Smooth muscle cell of the umbilical artery (primary cell): Measurements from ENCODE around the gene TIPRL. TPM values are rescaled to one million over a fixed set of nuclear protein-coding genes. Genes with fewer than 3 reads are reported as not detected.

Source experiments
- total RNA-seq: library from RNA; depleted of rRNA; stranded (reverse); fragments of >200 nt; gene quantifications from 2 replicates; pipeline ENCODE4 v1.2.3, GENCODE V29; 2014

Gene TIPRL
- 36.4 and 43.7 TPM in 2 replicates for total RNA-seq

DNA sequence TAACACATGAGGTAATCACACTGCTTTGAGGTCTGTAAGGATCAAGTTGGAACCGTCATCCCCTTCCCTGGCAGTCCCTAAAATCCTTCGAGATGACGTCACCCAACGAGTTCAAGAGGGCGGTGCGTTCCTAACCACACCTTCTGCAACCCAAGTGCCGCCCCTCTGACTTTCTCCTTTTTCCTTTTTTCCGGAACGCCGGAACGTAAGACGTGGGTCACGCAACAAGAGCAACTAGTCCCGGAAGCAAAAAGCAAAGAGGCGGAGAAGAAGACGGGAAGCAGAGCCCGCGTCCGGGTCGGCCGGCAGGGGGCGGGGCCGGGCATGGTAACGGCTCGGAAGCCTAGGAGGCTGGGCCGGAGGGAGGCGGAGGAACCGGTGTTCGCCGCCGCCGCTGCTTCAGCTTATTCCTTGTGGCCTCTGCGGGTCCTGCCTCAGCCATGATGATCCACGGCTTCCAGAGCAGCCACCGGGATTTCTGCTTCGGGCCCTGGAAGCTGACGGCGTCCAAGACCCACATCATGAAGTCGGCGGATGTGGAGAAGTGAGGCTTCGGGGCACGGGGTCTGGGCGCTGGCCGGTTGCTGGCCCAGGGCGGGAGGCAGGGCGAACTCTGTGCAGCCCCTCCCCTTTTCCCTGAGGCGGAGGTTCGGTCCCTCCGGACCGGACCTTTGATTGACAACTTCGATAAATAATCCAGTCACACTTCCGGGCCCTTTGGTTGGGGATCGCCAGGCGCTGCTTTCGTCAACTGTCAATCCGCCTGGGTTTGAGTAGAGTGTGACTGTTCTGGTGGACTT lies at the start of gene TIPRL:
Gene TIPRL, plus strand, starts transcription at position 325 of the 800 bp plus-strand sequence. Its CDS starts 116 bp downstream, at position 441.

DNA sequence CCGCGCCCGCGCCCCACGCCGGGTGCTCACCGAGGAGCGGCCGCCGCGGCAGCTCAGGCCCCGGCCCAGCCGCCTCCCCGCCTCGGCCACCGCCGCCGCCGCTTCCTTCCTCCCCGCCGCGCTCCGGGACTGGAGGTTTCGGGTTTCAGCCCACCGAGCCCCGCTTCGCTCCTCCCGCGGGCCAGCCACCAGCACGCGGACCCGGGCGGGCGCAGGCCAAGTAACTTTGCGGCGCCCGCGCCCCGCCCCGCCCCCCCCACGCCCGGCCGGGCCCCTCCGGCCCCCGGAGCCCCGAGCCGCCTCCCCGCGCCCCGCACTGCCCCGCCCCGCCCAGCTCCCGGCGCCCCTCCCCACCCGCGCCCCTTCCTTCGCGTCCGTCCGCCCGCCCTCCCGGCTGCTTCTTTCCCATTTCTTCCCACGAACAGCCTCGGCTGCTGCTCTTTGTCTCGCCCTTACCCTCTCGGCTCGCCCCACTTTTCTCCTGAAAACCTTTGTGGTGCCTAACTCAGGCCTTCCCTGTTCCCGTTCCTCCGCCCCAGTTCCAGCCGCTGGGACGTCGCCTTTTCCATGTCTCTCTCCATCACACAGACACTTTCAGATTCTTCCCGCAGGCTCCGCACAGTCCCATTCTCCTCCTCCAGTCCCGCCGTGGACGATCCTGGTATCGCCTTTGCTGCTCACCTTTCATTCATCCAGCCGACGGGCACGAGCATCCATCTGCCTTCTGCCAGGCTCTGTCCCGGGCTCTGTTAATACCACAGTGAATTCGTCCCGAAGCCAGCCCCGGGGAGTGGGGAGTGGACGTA lies 41.9 kb upstream of the TIPRL start, which contains the start of gene GPR161:
Gene GPR161, minus strand, starts transcription at position 222 of the 806 bp plus-strand sequence. CDS start 32,080 bp downstream, outside the sequence.

DNA sequence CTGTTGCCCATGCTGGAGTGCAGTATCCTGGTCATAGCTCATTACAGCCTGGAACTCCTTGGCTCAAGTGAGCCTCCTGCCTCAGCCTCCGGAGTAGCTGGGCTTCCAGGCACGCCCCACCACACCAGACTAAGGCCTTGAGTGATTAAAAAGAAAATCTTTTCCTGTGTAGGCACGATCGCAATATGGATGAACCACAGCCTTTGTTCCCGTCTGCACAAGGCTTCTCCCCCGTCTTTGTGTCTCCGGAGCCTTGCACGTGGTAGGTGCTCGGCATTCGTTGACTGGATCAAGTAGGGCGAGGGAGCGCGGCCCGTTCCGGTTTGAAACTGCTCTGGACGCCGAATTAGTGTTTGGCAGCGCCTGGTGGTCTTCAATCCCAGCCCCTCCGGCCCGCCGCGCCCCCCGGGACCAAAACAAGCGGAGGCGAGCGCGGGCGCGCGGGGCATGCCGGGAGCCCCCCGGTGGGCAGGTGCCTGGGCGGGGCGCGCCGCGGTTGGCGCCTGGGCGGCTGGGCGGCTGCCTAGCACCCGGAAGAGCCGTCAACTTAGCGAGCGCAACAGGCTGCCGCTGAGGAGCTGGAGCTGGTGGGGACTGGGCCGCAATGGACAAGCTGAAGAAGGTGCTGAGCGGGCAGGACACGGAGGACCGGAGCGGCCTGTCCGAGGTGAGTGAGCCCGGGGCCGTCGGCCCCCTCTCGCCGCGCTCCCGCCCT lies 46.9 kb downstream of the TIPRL start, which contains the start of gene SFT2D2:
Gene SFT2D2, plus strand, starts transcription at position 529 of the 715 bp plus-strand sequence. Its CDS starts 76 bp downstream, at position 605.

Other genes with a start within 250 kb of the TIPRL start
- 40.1 and 66.5 TPM in 2 replicates for gene DCAF6, start 242.3 kb upstream of the TIPRL start, total RNA-seq
- 14.3 and 15.4 TPM in 2 replicates for gene MPC2, start 241.9 kb upstream of the TIPRL start, total RNA-seq
- 17.5 and 29.0 TPM in 2 replicates for gene GPR161, start 42.0 kb upstream of the TIPRL start, total RNA-seq
- 39.5 and 40.6 TPM in 2 replicates for gene SFT2D2, start 47.0 kb downstream of the TIPRL start, total RNA-seq
- gene TBX19, start 101.9 kb downstream of the TIPRL start, total RNA-seq, result 0.60 and 0.89 TPM in 2 replicates